ENCODE data around the gene CAV1. TPM values are rescaled to one million over a fixed set of nuclear protein-coding genes. Genes with fewer than 3 reads are reported as not detected.

Gene CAV1
- total RNA-seq, 1 donor from 2014 or later: 15.8 TPM

DNA sequence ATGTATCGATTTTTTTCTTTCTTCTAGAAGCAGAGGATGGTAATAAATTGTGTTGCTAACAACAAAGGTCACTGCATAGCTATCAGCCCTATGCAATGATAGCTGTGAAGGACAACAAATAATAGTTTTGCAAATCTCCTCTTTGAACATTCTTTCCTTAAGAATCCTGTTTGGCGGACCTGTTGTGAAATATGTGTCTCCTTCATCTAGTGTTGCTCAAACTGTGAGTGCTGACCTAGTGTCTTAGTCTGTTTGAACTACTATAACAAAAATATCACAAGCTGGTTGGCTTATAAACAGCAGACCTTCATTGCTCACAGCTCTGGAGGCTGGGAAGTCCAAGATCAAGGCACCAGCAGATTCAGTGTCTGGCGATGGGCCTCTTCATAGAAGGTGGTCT, 53.7 kb downstream of the CAV1 start:
- no peaks in the 10 kb centered on the region for H3K36me3 ChIP-seq (ENCODE audit: control insufficient read depth, insufficient read depth, low read length)
- DNase-seq (ENCODE audit: low read depth): no peak
- no peak overlapping the region for H3K4me3 ChIP-seq (ENCODE audit: low read depth, low read length)
- TF ChIP-seq, protein P1, sequence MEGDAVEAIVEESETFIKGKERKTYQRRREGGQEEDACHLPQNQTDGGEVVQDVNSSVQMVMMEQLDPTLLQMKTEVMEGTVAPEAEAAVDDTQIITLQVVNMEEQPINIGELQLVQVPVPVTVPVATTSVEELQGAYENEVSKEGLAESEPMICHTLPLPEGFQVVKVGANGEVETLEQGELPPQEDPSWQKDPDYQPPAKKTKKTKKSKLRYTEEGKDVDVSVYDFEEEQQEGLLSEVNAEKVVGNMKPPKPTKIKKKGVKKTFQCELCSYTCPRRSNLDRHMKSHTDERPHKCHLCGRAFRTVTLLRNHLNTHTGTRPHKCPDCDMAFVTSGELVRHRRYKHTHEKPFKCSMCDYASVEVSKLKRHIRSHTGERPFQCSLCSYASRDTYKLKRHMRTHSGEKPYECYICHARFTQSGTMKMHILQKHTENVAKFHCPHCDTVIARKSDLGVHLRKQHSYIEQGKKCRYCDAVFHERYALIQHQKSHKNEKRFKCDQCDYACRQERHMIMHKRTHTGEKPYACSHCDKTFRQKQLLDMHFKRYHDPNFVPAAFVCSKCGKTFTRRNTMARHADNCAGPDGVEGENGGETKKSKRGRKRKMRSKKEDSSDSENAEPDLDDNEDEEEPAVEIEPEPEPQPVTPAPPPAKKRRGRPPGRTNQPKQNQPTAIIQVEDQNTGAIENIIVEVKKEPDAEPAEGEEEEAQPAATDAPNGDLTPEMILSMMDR (IDR thresholded peaks at IDR 0.05; ENCODE audit: insufficient read depth, low read length, poor library complexity, severe bottlenecking): no peak
- H3K27me3 ChIP-seq (ENCODE audit: control insufficient read depth, insufficient read depth, low read length): no peaks in the 10 kb centered on the region

DNA sequence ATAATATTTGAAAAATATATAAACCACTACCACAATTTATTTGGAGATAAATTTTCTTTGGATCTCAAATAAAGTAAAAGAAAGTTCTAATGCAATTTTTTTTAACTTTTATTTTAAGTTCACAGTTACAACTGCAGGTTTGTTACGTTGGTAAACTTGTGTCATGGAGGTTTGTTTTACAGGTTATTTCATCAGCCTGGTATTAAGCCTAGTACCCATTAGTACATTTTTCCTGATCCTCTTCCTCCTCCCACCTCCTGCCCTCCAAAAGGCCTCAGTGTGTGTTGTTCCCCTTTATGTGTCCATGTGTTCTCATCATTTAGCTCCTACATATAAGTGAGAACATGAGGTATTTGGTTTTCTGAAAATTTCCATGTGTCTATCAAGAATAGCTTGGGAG, 54.5 kb downstream of the CAV1 start:
- TF ChIP-seq, protein P1 (IDR thresholded peaks at IDR 0.05; ENCODE audit: insufficient read depth, low read length, poor library complexity, severe bottlenecking): no peak
- H3K4me3 ChIP-seq (ENCODE audit: low read depth, low read length): no peak overlapping the region
- no peak for DNase-seq (ENCODE audit: low read depth)
- no peaks in the 10 kb centered on the region for H3K27me3 ChIP-seq (ENCODE audit: control insufficient read depth, insufficient read depth, low read length)
- H3K36me3 ChIP-seq (ENCODE audit: control insufficient read depth, insufficient read depth, low read length): no peaks in the 10 kb centered on the region

DNA sequence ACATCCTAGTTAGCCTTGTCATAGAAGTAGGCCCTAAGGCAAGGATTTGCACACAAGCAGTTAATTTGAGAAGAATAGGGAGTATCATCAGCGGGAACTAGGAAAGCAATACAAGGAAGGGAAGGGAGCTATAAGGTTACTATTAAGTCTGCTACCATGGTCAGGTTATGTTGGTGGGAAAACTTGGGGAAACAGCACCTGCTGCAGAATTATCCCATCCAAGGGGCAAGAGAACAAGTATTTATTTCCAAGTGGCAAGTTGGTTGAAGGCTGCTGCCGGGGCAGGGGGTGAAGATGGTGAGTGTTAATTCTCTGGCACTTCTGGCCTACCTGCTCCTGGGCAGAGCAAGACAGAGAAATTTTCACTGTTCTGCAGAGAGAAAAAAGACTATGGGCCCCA, 55.0 kb downstream of the CAV1 start:
- Histone ChIP-seq H3K27me3 (ENCODE audit: control insufficient read depth, insufficient read depth, low read length) (no peaks in the 10 kb centered on the region), H3K36me3 (ENCODE audit: control insufficient read depth, insufficient read depth, low read length) (no peaks in the 10 kb centered on the region), H3K4me3 (ENCODE audit: low read depth, low read length) (no peak overlapping the region)
- no peak for DNase-seq (ENCODE audit: low read depth)
- TF ChIP-seq, protein P1 (IDR thresholded peaks at IDR 0.05; ENCODE audit: insufficient read depth, low read length, poor library complexity, severe bottlenecking): no peak

DNA sequence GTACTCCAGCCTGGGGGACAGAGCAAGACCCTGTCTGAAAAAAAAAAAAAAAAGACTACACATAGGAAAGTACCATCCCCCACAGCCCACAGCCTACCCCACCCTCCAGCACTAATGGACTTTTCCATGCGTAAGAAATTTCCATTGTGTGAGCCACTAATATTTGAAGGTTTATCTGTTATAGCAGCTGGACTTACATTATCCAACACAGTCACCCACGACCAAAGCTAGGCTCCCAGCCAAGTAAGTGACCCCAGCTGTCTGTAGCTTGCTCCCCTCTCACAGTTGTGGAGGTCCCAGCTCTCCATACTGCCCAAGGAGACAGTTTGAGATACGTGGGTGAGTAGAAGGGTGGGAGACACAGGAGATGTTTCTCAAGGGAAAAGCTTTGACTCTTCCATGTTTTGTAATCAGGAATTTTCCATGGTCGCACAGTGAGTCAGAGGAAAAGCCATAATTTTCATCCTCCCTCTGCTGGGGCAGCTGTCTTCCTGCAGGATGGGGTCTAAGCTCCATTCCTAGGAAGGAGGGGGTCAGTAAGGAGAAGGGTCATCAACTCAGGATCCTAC, 57.4 kb downstream of the CAV1 start:
- no peak for DNase-seq (ENCODE audit: low read depth)
- TF ChIP-seq, protein P1 (IDR thresholded peaks at IDR 0.05; ENCODE audit: insufficient read depth, low read length, poor library complexity, severe bottlenecking): peak; percentile 11
- H3K27me3 ChIP-seq (ENCODE audit: control insufficient read depth, insufficient read depth, low read length): no peaks in the 10 kb centered on the region
- H3K36me3 ChIP-seq (ENCODE audit: control insufficient read depth, insufficient read depth, low read length): no peaks in the 10 kb centered on the region
- no peak overlapping the region for H3K4me3 ChIP-seq (ENCODE audit: low read depth, low read length)

DNA sequence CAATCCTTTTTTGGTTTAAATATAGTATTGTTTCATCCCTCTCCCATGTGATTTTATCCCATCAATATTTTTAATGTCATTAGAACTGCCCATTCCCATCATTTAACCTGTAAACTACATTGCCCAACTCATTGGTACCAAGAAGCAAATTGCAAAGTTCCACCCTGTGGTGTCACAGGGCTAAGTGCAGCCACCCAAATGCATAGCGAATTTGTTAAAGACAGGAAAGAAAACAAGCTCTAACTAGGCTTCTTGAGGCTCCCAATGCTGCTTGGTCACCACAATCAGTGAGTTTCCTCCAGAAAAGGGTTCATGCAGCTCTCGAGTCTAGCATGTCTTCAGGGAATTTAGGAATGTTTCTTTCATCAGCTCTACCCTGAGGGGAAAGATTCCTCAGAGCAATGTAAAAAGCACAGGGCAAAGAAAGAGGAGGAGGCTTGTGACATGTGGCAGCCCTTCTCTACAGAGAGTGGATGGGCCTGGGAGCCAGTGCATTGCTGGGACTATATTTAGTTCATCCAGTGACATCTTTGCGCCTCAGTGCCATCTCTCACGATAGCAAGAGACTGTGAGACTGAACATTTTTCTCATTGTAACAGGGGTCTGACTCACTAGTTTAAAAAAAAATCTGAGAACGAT, 58.1 kb downstream of the CAV1 start:
- no peaks in the 10 kb centered on the region for H3K36me3 ChIP-seq (ENCODE audit: control insufficient read depth, insufficient read depth, low read length)
- DNase-seq (ENCODE audit: low read depth): no peak

More for the DNA sequence above, 58.1 kb downstream of the CAV1 start:
- no peaks in the 10 kb centered on the region for H3K27me3 ChIP-seq (ENCODE audit: control insufficient read depth, insufficient read depth, low read length)
- H3K4me3 ChIP-seq (ENCODE audit: low read depth, low read length): no peak overlapping the region
- TF ChIP-seq, protein P1 (IDR thresholded peaks at IDR 0.05; ENCODE audit: insufficient read depth, low read length, poor library complexity, severe bottlenecking): no peak

Data from kidney epithelial cell (primary cell).